Measurements from ENCODE around the gene KLHL29. TPM values are rescaled to one million over a fixed set of nuclear protein-coding genes. Genes with fewer than 3 reads are reported as not detected.

KLHL29 gene
- total RNA-seq, 1 donor from 2014 or later: 16.3 TPM

GRCh38 chr2:23746141-23746863 is 361.3 kb downstream of the KLHL29 start:
- DNase-seq (ENCODE audit: low spot score in 2 of 2): no peak
- H3K9me3 ChIP-seq: no peaks in the 10 kb centered on the region
- peaks cover 0 to 12% of the 10 kb centered on the region in 2 donors for H3K36me3 ChIP-seq
- no peak overlapping the region for H3K27ac ChIP-seq
- intact Hi-C loops (cut with DNase I): no loop called here
- peaks cover 0 to 2% of the 10 kb centered on the region in 2 donors for H3K4me1 ChIP-seq
- TF ChIP-seq CTCF (IDR thresholded peaks at IDR 0.05): no peak
- H3K27me3 ChIP-seq: no peaks in the 10 kb centered on the region
- no peak overlapping the region for H3K4me3 ChIP-seq

- TF ChIP-seq CTCF (IDR thresholded peaks at IDR 0.05): no peak
- H3K4me3 ChIP-seq: no peak overlapping the region
- H3K27ac ChIP-seq: no peak overlapping the region
- H3K4me1 ChIP-seq: no peaks in the 10 kb centered on the region
- H3K27me3 ChIP-seq: no peaks in the 10 kb centered on the region
- no peak for DNase-seq (ENCODE audit: low spot score in 2 of 2)
- intact Hi-C loops (cut with DNase I): loop anchor here (10.0 kb wide), 1 partner anchor 367 kb away; the partner anchor contains the start of gene KLHL29
- H3K9me3 ChIP-seq: no peaks in the 10 kb centered on the region
- H3K36me3 ChIP-seq: peaks cover 0 to 33% of the 10 kb centered on the region in 2 donors
Observed at GRCh38 chr2:23751747-23752265, 366.8 kb downstream of the KLHL29 start.

GRCh38 chr2:23753291-23754010 is 368.5 kb downstream of the KLHL29 start:
- Histone ChIP-seq H3K36me3 (peaks cover 0 to 41% of the 10 kb centered on the region in 2 donors), H3K9me3 (no peaks in the 10 kb centered on the region), H3K4me1 (no peaks in the 10 kb centered on the region), H3K27ac (no peak overlapping the region), H3K27me3 (no peaks in the 10 kb centered on the region), H3K4me3 (no peak overlapping the region)
- intact Hi-C loops (cut with DNase I): loop anchor here (10.0 kb wide), 1 partner anchor 369 kb away; the partner anchor contains the start of gene KLHL29
- no peak for TF ChIP-seq CTCF (IDR thresholded peaks at IDR 0.05)
- DNase-seq (ENCODE audit: low spot score in 2 of 2): no peak

GRCh38 chr2:23754970-23755369 is 370.0 kb downstream of the KLHL29 start:
- intact Hi-C loops (cut with DNase I): loop anchor here (10.0 kb wide), 1 partner anchor 370 kb away; the partner anchor contains the start of gene KLHL29
- no peaks in the 10 kb centered on the region for H3K4me1 ChIP-seq

More at GRCh38 chr2:23754970-23755369, 370.0 kb downstream of the KLHL29 start:
- DNase-seq (ENCODE audit: low spot score in 2 of 2): no peak
- H3K36me3 ChIP-seq: peaks cover 0 to 41% of the 10 kb centered on the region in 2 donors
- no peaks in the 10 kb centered on the region for H3K9me3 ChIP-seq
- H3K4me3 ChIP-seq: no peak overlapping the region
- H3K27me3 ChIP-seq: no peaks in the 10 kb centered on the region
- no peak for TF ChIP-seq CTCF (IDR thresholded peaks at IDR 0.05)
- no peak overlapping the region for H3K27ac ChIP-seq
